Vagina (tissue), 2 donors: Measurements from ENCODE around the gene CACNG7.

Source experiments
- CTCF ChIP-seq, 3 experiments: fragments of 450-650 bp in 2 of 3; fragments of 200-600 bp in 1 of 3; sonication (generic) in 1 of 3; IDR thresholded peaks; one replicate each; pipeline ENCODE4 v1.5.1; 2017 to 2019; ENCODE audit warnings: antibody characterized with exemption in 3 of 3, mild to moderate bottlenecking in 2 of 3, moderate library complexity in 2 of 3
- POLR2A ChIP-seq, 2 donors: fragments of 450-650 bp; IDR thresholded peaks; one replicate each; pipeline ENCODE4 v1.6.1; 2017; ENCODE audit warnings: antibody characterized with exemption in 2 of 2, mild to moderate bottlenecking in 2 of 2, moderate library complexity in 2 of 2
- POLR2AphosphoS5 ChIP-seq, 2 donors: sonication (generic); formaldehyde crosslinking; IDR thresholded peaks; one replicate each; pipeline ENCODE4 v1.9.0; 2017; ENCODE audit warnings: antibody characterized with exemption in 2 of 2, mild to moderate bottlenecking in 2 of 2, low read depth in 1 of 2; ENCODE audit not compliant: insufficient read depth in 1 of 2

- TF ChIP-seq CTCF (IDR thresholded peaks at IDR 0.05): no peak
- no peak for TF ChIP-seq POLR2A (IDR thresholded peaks at IDR 0.05)
- no peak for TF ChIP-seq POLR2AphosphoS5 (IDR thresholded peaks at IDR 0.05; ENCODE audit: insufficient read depth in 1 of 2, low read depth in 1 of 2)
These were observed 26.6 kb upstream of the CACNG7 start for GRCh38 chr19:53882391-53883050.
